H1 (cell line): ENCODE data around the gene MBD4.

Experiments used
- EZH2 ChIP-seq: fragments of 200-600 bp; sonication (generic); IDR thresholded peaks from 2 replicates; pipeline ENCODE4 v1.7.1; 2012; ENCODE audit warnings: low read depth, mild to moderate bottlenecking, moderate library complexity, low read length, inconsistent platforms; ENCODE audit not compliant: severe bottlenecking
- POLR2A ChIP-seq, 2 experiments: IDR thresholded peaks; 1 replicate in 1 of 2; 2 replicates in 1 of 2; pipeline ENCODE4 v1.6.1; 2011; ENCODE audit warnings: low read depth in 2 of 2, low read length in 2 of 2, mild to moderate bottlenecking in 2 of 2; ENCODE audit errors: control extremely low read depth in 1 of 2
- POLR2AphosphoS5 ChIP-seq: IDR thresholded peaks from 2 replicates; pipeline ENCODE4 v1.6.1; 2011; ENCODE audit warnings: low read depth, low read length
- TAF1 ChIP-seq: IDR thresholded peaks from 2 replicates; pipeline ENCODE4 v1.6.1; 2011; ENCODE audit warnings: mild to moderate bottlenecking, low read depth, low read length
- TBP ChIP-seq: IDR thresholded peaks from 2 replicates; pipeline ENCODE4 v1.6.1; 2011; ENCODE audit warnings: low read depth, low read length, improper control_type of control experiment
- USF2 ChIP-seq: IDR thresholded peaks from 2 replicates; pipeline ENCODE4 v1.6.1; 2011; ENCODE audit warnings: low read length, improper control_type of control experiment
- YY1 ChIP-seq: IDR thresholded peaks from 2 replicates; pipeline ENCODE4 v1.6.1; 2011; ENCODE audit warnings: low read depth, mild to moderate bottlenecking, low read length
- TF ChIP-seq, protein P1 (sequence below), 3 experiments: IDR thresholded peaks; 1 replicate in 2 of 3; 2 replicates in 1 of 3; pipeline versions ENCODE4 v1.5.1 to v1.6.1; 2011; ENCODE audit warnings: low read length in 3 of 3, mild to moderate bottlenecking in 3 of 3, inconsistent platforms in 2 of 3, low read depth in 1 of 3, moderate library complexity in 1 of 3; ENCODE audit not compliant: insufficient read depth in 1 of 3; ENCODE audit errors: control extremely low read depth in 1 of 3

- TF ChIP-seq, protein P1, sequence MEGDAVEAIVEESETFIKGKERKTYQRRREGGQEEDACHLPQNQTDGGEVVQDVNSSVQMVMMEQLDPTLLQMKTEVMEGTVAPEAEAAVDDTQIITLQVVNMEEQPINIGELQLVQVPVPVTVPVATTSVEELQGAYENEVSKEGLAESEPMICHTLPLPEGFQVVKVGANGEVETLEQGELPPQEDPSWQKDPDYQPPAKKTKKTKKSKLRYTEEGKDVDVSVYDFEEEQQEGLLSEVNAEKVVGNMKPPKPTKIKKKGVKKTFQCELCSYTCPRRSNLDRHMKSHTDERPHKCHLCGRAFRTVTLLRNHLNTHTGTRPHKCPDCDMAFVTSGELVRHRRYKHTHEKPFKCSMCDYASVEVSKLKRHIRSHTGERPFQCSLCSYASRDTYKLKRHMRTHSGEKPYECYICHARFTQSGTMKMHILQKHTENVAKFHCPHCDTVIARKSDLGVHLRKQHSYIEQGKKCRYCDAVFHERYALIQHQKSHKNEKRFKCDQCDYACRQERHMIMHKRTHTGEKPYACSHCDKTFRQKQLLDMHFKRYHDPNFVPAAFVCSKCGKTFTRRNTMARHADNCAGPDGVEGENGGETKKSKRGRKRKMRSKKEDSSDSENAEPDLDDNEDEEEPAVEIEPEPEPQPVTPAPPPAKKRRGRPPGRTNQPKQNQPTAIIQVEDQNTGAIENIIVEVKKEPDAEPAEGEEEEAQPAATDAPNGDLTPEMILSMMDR (IDR thresholded peaks at IDR 0.05; ENCODE audit: control extremely low read depth in 1 of 3, insufficient read depth in 1 of 3, low read depth in 1 of 3, low read length in 3 of 3), result no peak
- TF ChIP-seq TBP (no peak), YY1 (no peak), TAF1 (no peak), POLR2AphosphoS5 (no peak), POLR2A (IDR thresholded peaks at IDR 0.05; ENCODE audit: control extremely low read depth in 1 of 2, low read depth in 2 of 2, low read length in 2 of 2) (no peak), USF2 (no peak), EZH2 (no peak)
Observed at GRCh38 chr3:129413687-129414506, 25.9 kb downstream of the MBD4 start.
